Spinal cord (tissue), 10 donors: ENCODE measurements around the gene MYO1A. TPM values are rescaled to one million over a fixed set of nuclear protein-coding genes. Genes with fewer than 3 reads are reported as not detected.
"Not testable (repeated sequence)": the region's sequence is repeated elsewhere in the genome, so short reads cannot be mapped to it uniquely, and the experiment has no call there.

Experiments
- DNase-seq, 6 donors: peaks; one replicate each; pipeline versions ENCODE4 v3.0.0 to v3.0.0-alpha.2; 2013 to 2015; ENCODE audit warnings: low spot score in 6 of 6, low read depth in 4 of 6
- H3K27ac ChIP-seq: one replicate; pipeline ENCODE4 v1.5.1; 2013; ENCODE audit warnings: low read depth, low read length, control low read depth
- H3K27me3 ChIP-seq: one replicate; pipeline ENCODE4 v1.6.1; 2013; ENCODE audit warnings: low read length; ENCODE audit not compliant: control insufficient read depth, insufficient read depth
- H3K36me3 ChIP-seq: one replicate; pipeline ENCODE4 v1.6.1; 2013; ENCODE audit warnings: low read length; ENCODE audit not compliant: control insufficient read depth, insufficient read depth
- H3K4me1 ChIP-seq: one replicate; pipeline ENCODE4 v1.6.1; 2013; ENCODE audit warnings: low read length; ENCODE audit not compliant: control insufficient read depth, insufficient read depth
- H3K4me3 ChIP-seq: one replicate; pipeline ENCODE4 v1.5.1; 2013; ENCODE audit warnings: low read depth, low read length, control low read depth
- H3K9me3 ChIP-seq: one replicate; pipeline ENCODE4 v1.6.1; 2013; ENCODE audit warnings: low read length; ENCODE audit not compliant: control insufficient read depth, insufficient read depth
- WGBS: methylation state at CpG from one replicate; pipeline ENCODE4 v1.1.5; 2013; ENCODE audit warnings: missing lambda C conversion rate; ENCODE audit not compliant: insufficient coverage; 5-methylcytosine and 5-hydroxymethylcytosine counted together
- polyA plus RNA-seq, 2 donors: library from polyadenylated mRNA; unstranded; fragments of 120-200 nt; gene quantifications; one replicate each; pipeline ENCODE4 v1.2.1, GENCODE V29; 2013; ENCODE audit not compliant: insufficient read length in 2 of 2
- total RNA-seq, 2 donors: library from RNA; depleted of rRNA in 1 of 2; stranded (reverse); fragments of 120-200 nt in 1 of 2; fragments of >200 nt in 1 of 2; gene quantifications; one replicate each; pipeline versions ENCODE4 v1.2.3 to v1.2.4, GENCODE V29; 2013 to 2014
- donor health status: healthy.

The MYO1A gene
- total and polyA plus RNA-seq, 4 donors, result 0.17 to 0.69 (median 0.28) TPM; not detected in 1

- Histone ChIP-seq H3K36me3 (no peaks in the 10 kb centered on the region), H3K4me3 (no peak overlapping the region), H3K27me3 (no peaks in the 10 kb centered on the region), H3K4me1 (peaks cover 14% of the 10 kb centered on the region), H3K27ac (no peak overlapping the region), H3K9me3 (no peaks in the 10 kb centered on the region)
- DNase-seq, result peak in 2 of 6 donors; percentile 35 to 68
- WGBS, result 10% methylated on average over 1 of the region's 2 CpGs
Measured at GRCh38 chr12:57025196-57025595, 24.7 kb downstream of the MYO1A start.

- H3K4me1 ChIP-seq, H3K4me3 ChIP-seq, H3K9me3 ChIP-seq, H3K27me3 ChIP-seq, H3K36me3 ChIP-seq, DNase-seq, H3K27ac ChIP-seq: not testable (repeated sequence)
- 98% methylated on average over 4 of the region's 5 CpGs for WGBS
Measured at GRCh38 chr12:57022324-57022723, 27.6 kb downstream of the MYO1A start.

GRCh38 chr12:57019983-57020719 is 29.8 kb downstream of the MYO1A start:
- 100% methylated on average over 3 of the region's 9 CpGs for WGBS
- no peaks in the 10 kb centered on the region for H3K36me3 ChIP-seq
- H3K4me1 ChIP-seq, result no peaks in the 10 kb centered on the region

GRCh38 chr12:57018906-57019305 is 31.0 kb downstream of the MYO1A start:
- WGBS, result 57% methylated on average over 1 of the region's 1 CpG
- Histone ChIP-seq H3K27ac (no peak overlapping the region), H3K4me3 (no peak overlapping the region), H3K4me1 (no peaks in the 10 kb centered on the region), H3K36me3 (no peaks in the 10 kb centered on the region), H3K27me3 (peaks cover 2% of the 10 kb centered on the region), H3K9me3 (no peaks in the 10 kb centered on the region)
- no peak for DNase-seq

More at GRCh38 chr12:57019983-57020719, 29.8 kb downstream of the MYO1A start:
- no peak overlapping the region for H3K4me3 ChIP-seq
- no peaks in the 10 kb centered on the region for H3K9me3 ChIP-seq
- DNase-seq, result no peak
- H3K27me3 ChIP-seq, result peaks cover 2% of the 10 kb centered on the region
- no peak overlapping the region for H3K27ac ChIP-seq

- 75% methylated on average over 1 of the region's 5 CpGs for WGBS
- not testable (repeated sequence) for H3K4me3 ChIP-seq, H3K4me1 ChIP-seq, DNase-seq, H3K36me3 ChIP-seq, H3K27ac ChIP-seq, H3K9me3 ChIP-seq, H3K27me3 ChIP-seq
Measured at GRCh38 chr12:57018353-57018752, 31.6 kb downstream of the MYO1A start.

- Histone ChIP-seq H3K4me3 (no peak within 1 kb of the TSS), H3K27ac (no peak within 1 kb of the TSS), H3K27me3 (peaks cover 2% of the 10 kb centered on the region), H3K9me3 (no peaks in the 10 kb centered on the region), H3K4me1 (no peaks in the 10 kb centered on the region), H3K36me3 (no peaks in the 10 kb centered on the region)
- no peak for DNase-seq
- WGBS, result 13% methylated on average over 3 of the region's 6 CpGs
Measured at GRCh38 chr12:57016348-57016747, 33.6 kb downstream of the MYO1A start, which contains the start of gene TAC3. Gene TAC3 (minus strand): TSS chr12:57016529. CDS start chr12:57015797, 732 bp downstream.

GRCh38 chr12:57012600-57013465 is 37.1 kb downstream of the MYO1A start:
- no peaks in the 10 kb centered on the region for H3K9me3 ChIP-seq
- H3K27ac ChIP-seq, result no peak overlapping the region
- H3K27me3 ChIP-seq, result peaks cover 2% of the 10 kb centered on the region
- DNase-seq, result no peak
- 74% methylated on average over 4 of the region's 7 CpGs for WGBS
- H3K4me3 ChIP-seq, result no peak overlapping the region
- H3K4me1 ChIP-seq, result no peaks in the 10 kb centered on the region
- no peaks in the 10 kb centered on the region for H3K36me3 ChIP-seq

- 38% methylated on average over 4 of the region's 12 CpGs for WGBS
- DNase-seq, result no peak
Measured at GRCh38 chr12:57011438-57012424, 38.2 kb downstream of the MYO1A start.

GRCh38 chr12:57010627-57011247 is 39.2 kb downstream of the MYO1A start:
- H3K4me3 ChIP-seq, result no peak overlapping the region
- peaks cover 5% of the 10 kb centered on the region for H3K4me1 ChIP-seq
- H3K27ac ChIP-seq, result no peak overlapping the region
- WGBS, result no CpG with 5 or more reads among the region's 4 CpGs
- no peaks in the 10 kb centered on the region for H3K9me3 ChIP-seq
- no peaks in the 10 kb centered on the region for H3K36me3 ChIP-seq
- peak in 1 of 6 donors; percentile 64 for DNase-seq
- H3K27me3 ChIP-seq, result peaks cover 2% of the 10 kb centered on the region

More at GRCh38 chr12:57011438-57012424, 38.2 kb downstream of the MYO1A start:
- no peaks in the 10 kb centered on the region for H3K36me3 ChIP-seq
- no peak overlapping the region for H3K4me3 ChIP-seq
- H3K4me1 ChIP-seq, result peaks cover 3% of the 10 kb centered on the region
- no peaks in the 10 kb centered on the region for H3K9me3 ChIP-seq
- H3K27me3 ChIP-seq, result peaks cover 2% of the 10 kb centered on the region
- no peak overlapping the region for H3K27ac ChIP-seq
